GM21717 (cell line): Measurements from ENCODE around the gene CASZ1.

Experiments
- ATAC-seq: cut with Tn5 transposase; IDR thresholded peaks from one replicate; pipeline ENCODE4 v1.9.1; 2021; ENCODE audit warnings: mild to moderate bottlenecking, moderate library complexity; ENCODE audit not compliant: unreplicated experiment

CASZ1 gene

DNA sequence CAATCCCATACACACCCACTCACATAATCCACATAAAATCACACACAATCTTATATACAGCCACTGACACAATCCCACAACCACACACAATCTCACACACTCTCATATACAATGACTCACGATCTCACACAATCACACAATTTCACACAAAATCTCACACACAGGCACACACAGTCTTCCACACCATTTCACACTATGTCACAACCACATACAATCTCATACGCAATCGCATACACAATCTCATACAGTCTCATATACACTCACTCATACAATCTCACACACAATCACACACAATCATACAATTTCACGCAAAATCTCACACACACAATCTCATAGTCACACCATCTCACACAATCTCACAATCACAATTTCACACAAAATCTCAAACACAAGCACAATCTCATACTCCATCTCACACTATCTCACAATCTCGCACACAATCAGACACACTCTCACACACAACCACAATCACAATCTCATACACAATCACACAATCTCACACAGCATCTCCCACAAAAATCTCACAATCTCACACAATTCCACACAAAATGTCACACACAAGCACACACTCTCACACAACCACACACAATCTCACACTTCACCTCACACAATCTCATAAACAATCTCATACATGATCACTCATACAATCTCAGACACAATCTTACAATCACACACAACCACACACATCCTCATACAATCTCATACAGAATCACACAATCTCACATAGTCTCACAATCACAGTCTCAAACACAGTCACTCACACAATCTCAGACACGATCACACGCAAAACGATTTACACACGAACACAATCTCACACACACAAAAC is 18.5 kb downstream of the CASZ1 start:
- ATAC-seq, result no peak

DNA sequence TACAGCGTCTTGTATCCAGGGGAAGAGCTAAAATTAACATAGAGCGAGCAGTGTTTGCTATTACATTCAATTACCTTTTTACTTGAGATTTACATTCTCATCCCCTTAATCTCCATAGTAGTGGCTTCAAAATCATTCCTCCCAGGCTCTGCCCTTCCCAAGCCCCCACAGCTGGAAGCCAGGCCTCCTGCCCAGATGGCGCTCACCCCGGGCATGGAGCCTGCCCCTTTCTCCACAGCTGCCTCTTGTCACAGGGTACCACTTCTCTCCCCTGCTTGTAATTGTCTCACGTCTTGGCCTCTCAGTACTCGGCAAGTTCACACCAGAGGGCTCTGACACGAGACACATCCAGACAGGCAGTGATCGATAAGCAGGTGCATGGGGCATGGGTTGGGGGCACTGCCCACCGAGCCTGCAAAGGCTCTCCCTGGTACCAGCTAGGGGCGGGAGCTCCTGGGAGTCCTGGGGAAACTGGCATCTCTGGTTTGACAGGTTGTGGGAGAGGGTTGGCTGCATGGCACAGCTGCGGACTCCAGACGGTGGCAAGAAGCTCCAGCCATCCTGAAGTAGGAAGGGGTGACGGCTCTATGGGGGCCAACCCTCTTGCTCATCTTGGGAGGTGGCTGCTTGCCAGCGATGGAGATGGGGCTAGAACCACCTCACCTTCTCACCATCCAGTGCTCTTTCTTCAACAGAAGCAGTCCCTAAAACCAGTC is 20.1 kb downstream of the CASZ1 start:
- no peak for ATAC-seq

DNA sequence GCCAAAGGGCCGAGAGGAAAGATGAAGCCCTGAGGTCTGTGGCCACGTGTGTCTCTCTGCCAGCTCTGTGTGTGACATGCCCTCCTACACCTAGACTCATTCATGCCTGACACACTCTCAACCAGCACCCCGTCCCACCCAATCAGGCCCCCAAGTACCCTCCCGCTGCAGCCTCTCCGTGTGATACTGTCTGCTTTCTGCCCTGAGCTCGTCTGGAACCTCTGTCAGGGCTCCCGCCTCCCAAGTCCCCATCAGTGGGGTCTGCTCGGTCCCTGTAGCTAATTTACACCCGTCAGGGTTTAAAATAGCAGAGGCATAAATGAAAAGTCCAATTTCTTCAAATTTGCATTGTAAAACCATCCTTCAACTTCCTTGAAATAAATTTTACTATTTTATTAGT is 20.7 kb downstream of the CASZ1 start:
- ATAC-seq, result no peak

DNA sequence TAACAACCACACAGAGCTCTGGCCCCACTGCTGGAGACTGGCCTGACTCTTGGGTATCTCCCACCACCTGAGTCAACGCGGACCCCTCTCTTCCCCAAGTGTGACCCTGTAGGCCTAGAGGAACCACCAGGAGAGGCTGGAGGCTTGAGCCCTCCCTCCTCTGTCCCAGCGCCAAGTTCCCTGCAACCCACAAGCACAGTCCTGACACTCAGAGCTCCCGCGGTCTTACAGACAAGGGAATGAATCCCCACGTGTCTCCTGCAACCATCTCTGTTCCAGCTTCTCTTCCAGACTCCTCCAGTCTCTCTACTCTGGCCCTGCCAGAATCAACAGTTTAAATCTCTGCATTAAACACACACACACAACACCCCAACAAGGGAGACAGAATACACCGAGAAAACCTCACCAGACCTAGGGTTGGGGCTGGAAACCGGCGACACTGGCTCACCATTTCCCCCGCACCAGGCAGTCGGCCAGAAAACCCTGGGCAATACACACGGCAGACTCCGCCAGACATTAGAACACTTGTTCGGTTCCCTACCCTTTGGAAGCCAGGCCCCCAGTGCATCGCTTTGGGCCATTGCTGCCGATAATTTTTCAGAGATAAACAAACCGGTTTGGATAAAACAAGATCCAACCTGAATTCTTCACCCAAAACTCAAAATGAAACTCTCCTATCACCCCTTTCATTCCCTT is 21.7 kb downstream of the CASZ1 start:
- no peak for ATAC-seq

DNA sequence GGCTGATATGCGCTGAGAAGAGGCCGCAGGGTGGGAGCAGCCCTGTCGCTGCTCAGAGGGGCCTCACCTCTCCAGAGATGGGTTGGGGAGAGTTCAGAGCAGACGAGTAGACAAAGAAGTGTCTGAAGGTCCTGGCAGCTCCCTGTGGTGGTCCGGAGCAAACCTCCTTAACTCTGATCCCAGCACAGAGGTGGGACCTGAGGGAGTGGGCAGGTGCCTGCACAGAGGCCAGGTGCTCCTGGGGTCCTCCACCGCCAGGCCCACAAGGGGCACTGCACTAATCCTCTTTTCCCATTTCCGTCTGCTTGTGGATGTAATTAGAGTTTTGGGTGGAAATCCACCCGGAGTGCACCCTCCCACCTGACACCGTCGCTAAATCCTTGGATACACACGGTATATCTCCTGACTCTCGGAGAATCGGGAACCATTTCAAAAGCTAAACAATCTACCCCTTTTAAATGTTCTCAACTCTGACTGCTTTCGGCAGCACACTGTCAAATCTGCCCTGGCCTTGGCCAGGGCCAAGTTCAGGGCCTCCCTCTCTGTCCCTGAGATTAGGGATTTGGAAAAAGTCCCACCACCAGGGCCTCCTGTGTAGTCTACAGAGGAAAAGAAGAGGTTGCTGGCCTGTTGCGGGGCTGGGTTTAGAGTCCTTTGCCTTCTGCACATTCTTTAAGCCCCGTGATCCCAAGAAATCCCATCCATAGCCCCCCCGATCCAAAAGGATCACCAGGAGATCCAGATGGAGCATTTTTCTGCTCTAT is 22.4 kb downstream of the CASZ1 start:
- no peak for ATAC-seq

DNA sequence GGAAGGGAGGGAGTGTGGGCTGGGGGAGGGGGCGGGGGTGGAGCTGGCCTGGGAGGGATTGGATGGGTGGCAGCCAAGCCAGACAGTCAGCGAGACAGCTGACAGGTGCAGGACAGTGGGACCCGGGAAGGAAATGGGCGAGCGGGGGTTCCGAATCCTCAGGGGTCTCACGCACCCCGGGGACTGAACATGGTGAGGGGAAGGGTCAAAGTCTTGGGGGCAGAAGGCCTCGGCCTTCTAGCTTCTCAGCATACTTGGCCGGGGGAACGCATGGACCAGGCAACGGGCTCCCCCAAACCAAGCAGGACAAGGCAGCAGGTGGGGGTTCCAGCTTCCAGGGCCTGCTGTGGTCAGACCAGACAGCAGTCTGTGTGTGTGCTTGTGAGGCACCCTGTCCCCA is 23.1 kb downstream of the CASZ1 start:
- ATAC-seq, result no peak

DNA sequence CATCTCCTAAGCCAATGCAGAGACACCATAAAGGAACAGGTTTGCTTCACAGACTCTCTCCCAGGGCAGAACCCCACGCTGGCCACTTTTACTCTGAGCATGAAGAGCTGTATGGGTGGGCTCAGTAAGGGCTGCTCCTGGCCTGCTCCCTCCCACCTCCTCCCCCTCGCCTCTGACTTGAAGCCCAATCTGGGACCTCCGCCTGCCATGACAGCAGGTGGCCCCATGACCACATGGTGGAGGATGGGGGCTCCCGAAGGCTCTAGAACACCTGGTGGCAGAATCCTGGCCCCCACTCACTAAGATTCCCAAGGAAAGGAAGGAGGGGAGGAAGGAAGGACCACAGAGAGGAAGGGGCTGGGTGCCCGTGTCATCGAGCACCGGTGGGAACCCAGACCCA is 23.7 kb downstream of the CASZ1 start:
- ATAC-seq, result no peak

DNA sequence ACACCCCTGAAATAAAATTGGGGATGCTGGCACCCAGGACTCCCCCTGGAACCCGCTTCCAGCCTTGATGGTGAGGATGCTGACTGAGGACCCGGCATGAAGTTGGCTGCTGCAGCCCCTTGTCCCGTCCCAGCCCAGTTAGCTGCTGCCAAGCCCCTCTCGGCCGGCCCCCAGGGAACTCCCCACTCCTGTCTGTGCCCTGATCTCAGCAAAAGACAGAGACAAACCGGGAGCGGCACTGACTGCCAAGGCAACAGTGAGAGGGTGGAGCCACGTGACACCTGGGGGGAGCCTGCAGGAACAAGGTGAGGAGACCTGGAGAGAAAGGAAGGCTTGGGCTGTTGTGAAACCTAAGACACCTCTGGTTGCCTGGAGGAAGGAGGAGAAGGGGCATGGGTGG is 24.7 kb downstream of the CASZ1 start:
- ATAC-seq, result no peak

DNA sequence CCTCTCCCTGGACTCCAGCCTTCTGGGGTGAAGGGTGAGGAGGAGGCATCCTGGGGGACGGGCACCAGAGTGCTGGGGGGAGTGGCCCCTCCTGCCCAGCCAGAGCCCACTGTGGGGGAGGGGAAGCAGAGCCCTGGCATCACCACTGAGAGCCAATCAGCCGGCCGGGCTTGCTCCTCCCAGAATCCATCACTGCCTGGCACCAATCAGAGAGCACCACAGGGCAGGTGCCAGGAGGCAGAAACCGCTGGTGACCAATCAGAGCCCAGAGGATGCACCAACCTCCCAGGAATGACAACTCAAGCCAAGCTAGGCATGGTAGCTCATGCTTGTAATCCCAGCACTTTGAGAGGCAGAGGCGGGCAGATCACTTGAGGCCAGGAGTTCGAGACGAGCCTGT is 27.9 kb downstream of the CASZ1 start:
- no peak for ATAC-seq

DNA sequence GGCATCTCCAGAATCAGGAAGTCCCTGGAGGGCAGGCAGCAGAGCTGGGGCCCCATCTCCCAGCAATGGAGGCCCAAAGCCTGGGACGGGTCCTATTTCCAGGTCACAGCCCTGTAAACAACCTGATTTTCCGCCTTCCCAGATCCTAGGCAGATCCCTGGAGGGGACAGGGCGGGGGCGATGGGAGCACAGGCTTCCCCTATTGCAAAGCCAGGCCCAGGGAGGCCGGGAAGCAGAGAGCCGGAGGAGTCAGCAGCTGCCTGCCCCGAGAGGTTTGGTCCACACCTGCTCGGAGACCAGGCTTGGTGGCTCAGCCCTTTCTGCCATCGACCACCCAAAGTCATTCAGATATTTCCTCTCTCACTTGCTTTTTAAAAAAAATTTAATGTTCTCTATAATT is 29.2 kb downstream of the CASZ1 start:
- no peak for ATAC-seq

DNA sequence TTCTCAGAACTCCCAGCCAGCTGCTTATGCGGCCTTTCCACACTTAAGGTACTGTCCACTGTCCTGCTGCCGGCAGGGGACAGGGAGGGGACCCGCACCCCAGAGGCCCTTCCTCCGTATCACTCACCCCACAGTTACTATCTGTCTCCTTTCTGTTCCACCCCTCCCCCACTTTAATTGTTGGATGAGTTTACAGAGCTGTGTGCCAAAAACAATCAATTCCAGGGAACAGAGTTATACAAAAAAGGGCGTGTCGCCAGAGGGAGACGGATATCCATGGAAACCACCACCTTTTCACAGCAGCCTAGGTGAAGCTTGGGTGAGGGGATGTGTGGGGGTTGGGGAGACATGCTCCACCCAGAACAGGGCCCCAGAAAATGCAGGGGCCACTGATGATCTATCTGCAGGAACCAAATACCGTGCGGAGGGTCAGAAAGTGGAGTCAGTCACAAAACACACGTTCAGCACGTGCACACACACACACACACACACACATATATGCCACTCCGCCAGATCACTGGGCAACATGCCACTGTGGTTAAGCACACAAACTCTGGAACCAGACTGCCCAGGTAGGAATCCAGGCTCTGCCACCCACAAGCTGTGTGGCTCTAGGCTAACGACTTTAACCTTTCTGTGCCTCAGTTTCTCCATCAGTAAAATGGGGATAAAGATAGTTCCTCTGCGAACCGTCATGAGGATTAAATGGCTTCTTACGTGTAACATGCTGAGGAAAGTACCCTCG is 30.5 kb downstream of the CASZ1 start:
- ATAC-seq, result no peak

DNA sequence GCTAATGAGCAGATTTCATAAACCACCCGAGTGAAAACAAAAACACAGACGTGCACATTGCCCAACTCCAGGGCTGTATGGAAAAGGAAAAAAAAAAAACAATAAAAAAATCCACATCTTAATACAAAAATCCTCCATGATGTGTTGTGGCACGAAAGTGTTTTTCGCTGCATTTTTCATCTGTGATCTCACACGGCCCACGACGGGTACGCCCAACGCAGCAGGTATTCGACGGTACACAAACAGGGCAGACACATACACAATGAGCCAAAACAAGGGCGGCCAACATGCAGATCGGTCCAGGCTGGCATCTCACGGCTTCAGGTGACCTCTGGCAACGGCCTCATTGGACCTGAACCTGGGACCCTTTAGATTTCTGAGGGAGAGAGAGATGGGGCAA is 31.1 kb downstream of the CASZ1 start:
- ATAC-seq, result no peak

DNA sequence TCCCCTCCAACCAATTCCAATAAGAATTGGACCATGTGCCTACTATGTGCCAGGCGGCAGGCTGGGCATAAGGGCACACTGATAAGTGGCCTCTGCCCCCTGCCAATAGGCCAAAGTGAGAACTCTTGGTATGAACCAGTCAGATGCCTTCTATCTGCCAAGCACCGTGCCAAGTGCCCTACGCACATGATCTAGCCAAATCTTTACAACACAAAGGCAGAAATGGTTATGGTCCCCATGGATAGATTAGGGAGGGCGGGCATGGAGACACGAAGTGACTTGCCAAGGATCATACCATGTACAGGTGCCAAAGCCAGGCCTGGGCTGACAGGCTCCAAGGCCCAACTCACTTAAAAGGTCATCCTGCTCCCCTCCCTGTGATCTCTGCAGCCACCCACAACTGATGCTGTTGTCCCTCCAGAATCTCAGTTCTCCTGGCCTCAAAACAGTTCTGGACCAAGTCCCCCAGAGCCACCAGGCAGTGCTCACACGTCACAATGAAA is 32.1 kb downstream of the CASZ1 start:
- ATAC-seq, result no peak

DNA sequence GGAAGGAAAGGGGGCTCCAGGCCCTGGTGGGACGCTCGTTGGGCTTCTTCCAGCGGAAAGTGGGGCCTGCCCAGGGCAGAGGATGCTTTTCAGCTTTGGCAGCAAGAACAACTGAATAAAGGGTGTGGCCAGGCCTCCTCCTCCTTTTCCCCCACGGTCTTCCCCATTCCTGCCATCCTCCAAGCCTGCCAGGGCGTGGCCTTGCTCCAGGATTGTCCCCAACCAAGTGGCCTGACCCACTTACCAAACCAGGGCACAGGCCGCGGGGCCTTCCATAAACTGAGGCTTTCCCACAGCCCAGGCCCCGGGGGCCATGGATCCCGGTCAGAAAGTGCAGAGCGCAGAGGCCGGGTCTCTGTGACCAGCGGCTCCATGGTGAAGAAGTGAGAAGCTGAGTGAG is 33.6 kb downstream of the CASZ1 start:
- ATAC-seq, result no peak

DNA sequence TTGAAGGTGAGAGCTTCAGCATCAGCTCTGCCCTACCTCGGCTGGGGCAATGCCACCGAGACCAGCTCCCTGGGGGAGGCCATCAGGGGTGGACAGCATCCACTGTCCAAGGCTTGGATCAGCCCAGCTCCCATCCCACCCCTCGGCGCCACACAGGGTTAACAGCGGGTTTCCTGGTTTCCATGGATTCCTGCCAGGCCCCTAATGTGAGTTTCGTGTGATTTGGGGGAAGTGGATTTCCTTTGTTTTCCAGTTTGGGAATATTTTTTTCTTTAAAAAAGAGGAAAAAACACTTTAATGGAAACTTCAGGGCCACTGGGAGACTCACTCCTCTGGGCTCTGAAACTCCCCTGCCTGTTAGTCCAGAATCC is 34.3 kb downstream of the CASZ1 start:
- no peak for ATAC-seq

DNA sequence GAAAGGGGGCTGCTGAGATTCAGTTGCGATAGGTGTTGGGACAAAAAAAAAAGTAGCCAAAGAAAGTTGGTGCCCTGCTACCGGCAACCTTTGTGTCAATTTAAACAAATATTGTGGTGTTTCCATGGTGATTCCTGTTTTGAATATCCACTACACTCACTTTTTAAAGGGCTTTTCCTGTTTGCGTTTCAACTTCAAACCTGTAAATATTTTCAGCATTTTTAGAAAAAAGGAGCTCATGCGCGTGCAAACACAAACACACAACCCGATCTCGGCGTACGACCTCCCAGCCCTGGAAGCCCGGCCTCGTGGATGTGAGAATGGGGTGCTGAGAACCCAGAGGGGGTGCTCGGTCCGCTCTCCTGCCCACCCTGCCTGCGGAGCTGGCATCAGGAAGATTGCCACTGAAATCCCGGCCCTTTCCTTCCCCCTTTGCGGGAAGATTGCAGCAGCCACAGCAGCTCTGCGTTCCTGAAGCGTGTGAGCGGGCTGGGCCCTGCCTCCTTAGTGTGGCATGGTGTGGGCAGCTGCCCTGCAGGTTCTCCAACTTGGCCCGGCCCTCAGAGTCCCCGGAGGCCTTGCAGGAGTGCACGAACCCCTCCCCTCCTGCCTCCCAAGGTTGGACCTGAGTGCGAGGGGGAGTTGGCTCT is 34.8 kb downstream of the CASZ1 start:
- no peak for ATAC-seq

DNA sequence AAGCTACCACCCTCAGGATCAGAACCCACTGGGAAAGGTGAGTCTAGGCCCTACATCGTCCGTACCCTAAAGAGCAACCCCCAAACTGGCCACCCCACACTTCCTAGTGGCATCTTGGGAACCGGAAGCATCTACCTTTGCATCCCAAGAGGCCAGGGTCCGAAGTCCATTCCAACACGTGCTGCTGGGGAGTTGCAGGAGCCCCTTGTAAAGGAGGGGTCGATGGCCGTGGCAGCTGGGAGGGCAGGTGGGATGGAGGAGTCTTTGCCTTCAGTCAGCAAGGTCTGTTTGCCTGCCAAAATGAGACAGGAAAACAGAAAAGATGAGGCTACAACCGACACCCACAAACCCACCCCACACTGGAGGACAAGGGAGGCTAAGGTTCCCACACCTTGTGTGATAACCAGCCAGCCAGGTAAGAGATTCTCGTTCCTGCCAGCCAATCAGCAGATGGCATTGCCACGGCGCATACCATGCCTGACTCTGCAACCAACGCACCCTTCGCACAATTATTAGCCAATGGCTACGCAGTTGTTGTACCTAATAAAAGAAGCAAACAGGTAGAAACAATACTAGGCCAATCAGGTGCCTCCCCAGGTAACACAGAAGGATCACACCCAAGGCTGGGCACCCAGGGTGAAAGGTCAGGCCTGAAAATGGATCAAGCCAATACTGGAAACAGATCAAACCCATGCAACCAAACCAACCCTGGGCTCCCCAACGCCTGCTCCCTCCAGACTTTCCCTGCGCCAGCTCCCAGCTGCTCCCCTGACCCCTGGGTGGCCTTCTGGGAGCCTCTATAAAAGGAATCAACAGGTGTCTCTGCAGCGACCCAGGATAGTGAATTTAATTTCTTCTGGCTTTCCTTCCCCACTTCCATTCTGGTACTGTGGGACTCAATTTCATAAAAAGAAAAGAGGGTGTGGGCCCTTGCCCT is 35.6 kb downstream of the CASZ1 start:
- no peak for ATAC-seq

DNA sequence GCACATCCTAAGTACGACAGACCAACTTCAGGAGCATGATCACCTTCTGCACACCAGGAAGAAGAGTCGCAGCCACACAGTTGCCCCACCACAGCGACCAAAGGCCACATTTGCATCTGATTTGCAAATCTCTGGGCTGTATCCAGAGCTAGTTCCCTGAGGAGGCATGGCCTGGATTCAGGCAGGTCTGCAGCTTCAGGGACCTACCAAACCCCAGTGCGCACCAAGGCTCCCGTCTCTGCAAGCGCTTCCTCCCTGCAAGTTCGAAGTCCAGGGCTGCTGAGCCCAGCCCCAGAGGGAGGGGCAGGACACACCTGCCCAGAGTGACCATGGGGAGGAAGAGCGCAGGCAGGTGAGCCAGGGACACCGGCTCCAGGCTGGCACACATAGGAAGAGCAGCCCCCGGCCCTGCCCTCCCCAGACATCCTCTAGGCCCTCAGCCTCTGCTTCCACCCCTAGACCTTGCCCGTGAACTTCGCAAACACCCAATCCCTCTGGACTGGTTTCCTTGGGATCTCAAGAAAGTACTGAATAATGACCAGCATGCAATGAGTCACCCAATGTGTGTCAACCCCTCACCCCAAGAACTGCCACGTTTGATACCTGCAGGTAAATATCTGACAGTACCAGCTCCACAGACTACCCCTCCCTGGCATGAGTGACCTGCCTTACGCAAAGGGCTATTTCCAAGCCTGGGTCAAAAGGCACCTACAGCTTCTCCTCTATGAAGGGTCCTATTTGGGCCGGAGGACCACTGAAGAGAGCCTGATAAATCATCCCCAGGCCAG is 36.8 kb downstream of the CASZ1 start:
- ATAC-seq, result no peak
